D721Med (cell line): Measurements from ENCODE around the gene SLC46A3.
"Not testable (repeated sequence)": the region's sequence is repeated elsewhere in the genome, so short reads cannot be mapped to it uniquely, and the experiment has no call there.

ENCODE experiments used
- DNase-seq: peaks from one replicate; pipeline ENCODE4 v3.0.0; 2011; ENCODE audit warnings: low spot score; ENCODE audit not compliant: insufficient read length
- FAIRE-seq: peaks from 2 replicates; lab custom pipeline; 2011; peaks lifted over from hg19 to GRCh38; lab: Jason Lieb, UNC
- CTCF ChIP-seq: IDR thresholded peaks from 2 replicates; pipeline ENCODE4 v1.5.1; 2012; ENCODE audit warnings: mild to moderate bottlenecking, control low read depth; ENCODE audit not compliant: insufficient read depth; ENCODE audit errors: missing control alignments

SLC46A3 gene

DNA sequence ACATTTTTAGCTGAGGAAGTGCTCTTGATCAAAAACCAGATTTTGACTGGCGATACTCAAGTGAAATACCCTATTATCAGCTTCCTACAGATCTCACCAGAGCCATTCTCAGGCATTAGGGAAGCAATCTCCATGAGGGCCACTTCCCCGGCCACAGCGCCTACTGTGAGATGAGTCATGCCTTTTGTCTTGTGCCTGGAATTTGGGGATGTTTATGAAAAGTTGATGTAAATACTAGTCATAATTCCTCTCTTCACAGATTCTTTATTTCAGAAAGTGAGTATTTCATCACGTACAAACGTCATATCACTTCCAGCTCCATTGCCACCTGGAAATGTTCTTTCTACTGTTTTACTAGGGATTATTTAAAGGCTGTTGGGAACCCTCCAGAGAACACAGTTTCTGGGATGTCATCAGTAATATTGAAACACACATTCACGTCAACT is 25.3 kb upstream of the SLC46A3 start:
- FAIRE-seq = no peak
- no peak for DNase-seq
- no peak for TF ChIP-seq CTCF

- DNase-seq (no peak), FAIRE-seq (no peak)
- no peak for TF ChIP-seq CTCF
Measured at GRCh38 chr13:28743499-28744083, 24.8 kb upstream of the SLC46A3 start.

- TF ChIP-seq CTCF = no peak
- no peak for DNase-seq
- no peak for FAIRE-seq
Measured at GRCh38 chr13:28743020-28743419, 24.2 kb upstream of the SLC46A3 start.

- FAIRE-seq, DNase-seq: not testable (repeated sequence)
Measured at GRCh38 chr13:28742445-28742844, 23.7 kb upstream of the SLC46A3 start.

DNA sequence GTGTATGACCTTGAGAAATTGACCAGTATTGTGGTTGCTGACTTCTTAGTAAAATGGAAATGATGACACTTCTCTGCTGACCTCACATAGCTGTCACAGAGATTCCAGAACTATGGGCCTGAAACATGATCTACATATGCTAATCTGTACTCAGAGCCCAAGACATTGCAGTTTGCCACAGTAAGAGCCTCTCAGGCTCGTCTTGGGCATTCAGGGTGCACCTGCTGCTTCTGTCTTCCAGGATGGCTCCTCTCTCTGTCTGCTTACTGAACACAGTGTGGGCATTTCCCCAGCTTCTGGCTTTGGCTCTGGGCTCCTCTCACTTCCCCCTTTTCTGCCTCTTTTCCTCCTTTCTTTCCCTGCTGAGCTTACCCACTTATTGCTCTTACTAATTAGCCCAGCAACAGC is 22.3 kb upstream of the SLC46A3 start:
- TF ChIP-seq CTCF = no peak
- no peak for FAIRE-seq
- no peak for DNase-seq

- no peak for FAIRE-seq
Measured at GRCh38 chr13:28739376-28739775, 20.6 kb upstream of the SLC46A3 start.

GRCh38 chr13:28735481-28736029 is 16.8 kb upstream of the SLC46A3 start:
- no peak for TF ChIP-seq CTCF
- DNase-seq (no peak), FAIRE-seq (no peak)

More at GRCh38 chr13:28739376-28739775, 20.6 kb upstream of the SLC46A3 start:
- no peak for DNase-seq
- TF ChIP-seq CTCF = no peak
